ENCODE results near the gene CBX8. TPM values are rescaled to one million over a fixed set of nuclear protein-coding genes. Genes with fewer than 3 reads are reported as not detected.
A peak's percentile ranks its signal among the peaks of the same experiment; 100 is the strongest.

Gene CBX8
- total RNA-seq, 1 donor from 2014 or later: 2.7 TPM

GRCh38 chr17:79801156-79802038 is 4.5 kb upstream of the CBX8 start:
- no peak overlapping the region for H3K4me3 ChIP-seq (ENCODE audit: low read depth, low read length)
- peaks cover 87% of the 10 kb centered on the region for H3K27me3 ChIP-seq (ENCODE audit: control insufficient read depth, insufficient read depth, low read length)
- no peak for DNase-seq (ENCODE audit: low read depth)
- H3K36me3 ChIP-seq (ENCODE audit: control insufficient read depth, insufficient read depth, low read length): no peaks in the 10 kb centered on the region
- no peak for TF ChIP-seq CTCF (IDR thresholded peaks at IDR 0.05; ENCODE audit: insufficient read depth, low read length, poor library complexity, severe bottlenecking)

GRCh38 chr17:79800325-79801155 is 3.7 kb upstream of the CBX8 start:
- no peak for TF ChIP-seq CTCF (IDR thresholded peaks at IDR 0.05; ENCODE audit: insufficient read depth, low read length, poor library complexity, severe bottlenecking)
- H3K36me3 ChIP-seq (ENCODE audit: control insufficient read depth, insufficient read depth, low read length): no peaks in the 10 kb centered on the region
- H3K27me3 ChIP-seq (ENCODE audit: control insufficient read depth, insufficient read depth, low read length): peaks cover 79% of the 10 kb centered on the region
- no peak for DNase-seq (ENCODE audit: low read depth)
- H3K4me3 ChIP-seq (ENCODE audit: low read depth, low read length): no peak overlapping the region

- no peak for DNase-seq (ENCODE audit: low read depth)
- Histone ChIP-seq H3K4me3 (ENCODE audit: low read depth, low read length) (no peak overlapping the region), H3K27me3 (ENCODE audit: control insufficient read depth, insufficient read depth, low read length) (peaks cover 71% of the 10 kb centered on the region), H3K36me3 (ENCODE audit: control insufficient read depth, insufficient read depth, low read length) (no peaks in the 10 kb centered on the region)
- no peak for TF ChIP-seq CTCF (IDR thresholded peaks at IDR 0.05; ENCODE audit: insufficient read depth, low read length, poor library complexity, severe bottlenecking)
Measured at GRCh38 chr17:79799538-79800324, 2.9 kb upstream of the CBX8 start.

DNA sequence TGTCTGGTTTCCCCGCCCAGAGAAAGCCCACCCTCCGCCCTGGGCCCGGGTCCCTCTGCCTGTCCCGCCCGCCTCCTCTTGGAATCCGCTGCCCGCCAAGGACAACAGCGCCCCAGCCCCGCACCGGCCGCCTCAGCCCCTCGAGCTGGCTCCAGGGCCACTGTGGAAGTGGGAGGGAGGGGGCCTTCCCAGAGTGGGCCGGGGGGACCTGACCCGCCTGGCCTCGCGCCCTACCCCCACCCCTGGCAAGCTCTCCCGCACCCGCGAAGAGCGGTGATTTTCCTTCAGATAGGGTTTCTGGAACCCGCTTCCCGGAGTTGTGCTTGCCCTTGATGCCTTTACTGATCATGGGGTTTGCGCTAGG is 2.3 kb upstream of the CBX8 start:
- DNase-seq (ENCODE audit: low read depth): no peak
- no peak overlapping the region for H3K4me3 ChIP-seq (ENCODE audit: low read depth, low read length)
- peaks cover 65% of the 10 kb centered on the region for H3K27me3 ChIP-seq (ENCODE audit: control insufficient read depth, insufficient read depth, low read length)
- no peak for TF ChIP-seq CTCF (IDR thresholded peaks at IDR 0.05; ENCODE audit: insufficient read depth, low read length, poor library complexity, severe bottlenecking)
- H3K36me3 ChIP-seq (ENCODE audit: control insufficient read depth, insufficient read depth, low read length): no peaks in the 10 kb centered on the region

- H3K36me3 ChIP-seq (ENCODE audit: control insufficient read depth, insufficient read depth, low read length): no peaks in the 10 kb centered on the region
- H3K27me3 ChIP-seq (ENCODE audit: control insufficient read depth, insufficient read depth, low read length): peaks cover 61% of the 10 kb centered on the region
- TF ChIP-seq CTCF (IDR thresholded peaks at IDR 0.05; ENCODE audit: insufficient read depth, low read length, poor library complexity, severe bottlenecking): no peak
- peak overlapping the region; percentile 64 for H3K4me3 ChIP-seq (ENCODE audit: low read depth, low read length)
- no peak for DNase-seq (ENCODE audit: low read depth)
Measured at GRCh38 chr17:79798299-79799173, 1.7 kb upstream of the CBX8 start.
